ENCODE measurements around the gene SVEP1.

DNA sequence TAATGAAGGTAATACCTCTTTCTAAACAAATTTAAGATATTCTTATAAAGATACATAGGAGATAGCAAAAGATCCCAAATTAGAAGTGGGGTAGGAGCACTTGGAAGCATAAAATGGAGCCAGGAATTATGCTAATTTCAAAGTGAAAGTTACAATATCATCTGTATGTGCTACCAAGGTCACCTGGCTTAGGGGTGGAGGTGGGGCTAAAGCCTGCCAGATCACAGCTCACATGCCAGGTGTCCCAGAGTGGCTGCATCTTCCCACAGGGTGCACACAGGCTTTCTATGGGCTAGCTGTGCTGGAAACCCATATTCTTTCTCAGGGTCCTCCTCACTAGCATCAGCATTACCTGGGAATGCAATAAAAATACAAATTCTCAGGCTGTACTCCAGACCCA is 123.7 kb downstream of the SVEP1 start:
- TF ChIP-seq, protein P1, sequence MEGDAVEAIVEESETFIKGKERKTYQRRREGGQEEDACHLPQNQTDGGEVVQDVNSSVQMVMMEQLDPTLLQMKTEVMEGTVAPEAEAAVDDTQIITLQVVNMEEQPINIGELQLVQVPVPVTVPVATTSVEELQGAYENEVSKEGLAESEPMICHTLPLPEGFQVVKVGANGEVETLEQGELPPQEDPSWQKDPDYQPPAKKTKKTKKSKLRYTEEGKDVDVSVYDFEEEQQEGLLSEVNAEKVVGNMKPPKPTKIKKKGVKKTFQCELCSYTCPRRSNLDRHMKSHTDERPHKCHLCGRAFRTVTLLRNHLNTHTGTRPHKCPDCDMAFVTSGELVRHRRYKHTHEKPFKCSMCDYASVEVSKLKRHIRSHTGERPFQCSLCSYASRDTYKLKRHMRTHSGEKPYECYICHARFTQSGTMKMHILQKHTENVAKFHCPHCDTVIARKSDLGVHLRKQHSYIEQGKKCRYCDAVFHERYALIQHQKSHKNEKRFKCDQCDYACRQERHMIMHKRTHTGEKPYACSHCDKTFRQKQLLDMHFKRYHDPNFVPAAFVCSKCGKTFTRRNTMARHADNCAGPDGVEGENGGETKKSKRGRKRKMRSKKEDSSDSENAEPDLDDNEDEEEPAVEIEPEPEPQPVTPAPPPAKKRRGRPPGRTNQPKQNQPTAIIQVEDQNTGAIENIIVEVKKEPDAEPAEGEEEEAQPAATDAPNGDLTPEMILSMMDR (IDR thresholded peaks at IDR 0.05) = no peak
- no peak for TF ChIP-seq POLR2A (IDR thresholded peaks at IDR 0.05; ENCODE audit: low read depth)
